Nephron progenitor cell (in vitro differentiated cells): ENCODE results near the gene TRIM15.
"Not testable (repeated sequence)": the region's sequence is repeated elsewhere in the genome, so short reads cannot be mapped to it uniquely, and the experiment has no call there.

ENCODE experiments used
- DNase-seq: peaks from one replicate; pipeline ENCODE4 v3.0.0; 2021
- H3K27ac Mint-ChIP-seq: 2 replicates; pipeline ENCODE4 v1.8.0; 2021; ENCODE audit warnings: mild to moderate bottlenecking, moderate library complexity, mixed read lengths
- H3K27me3 Mint-ChIP-seq: 2 replicates; pipeline ENCODE4 v1.8.0; 2021; ENCODE audit warnings: mild to moderate bottlenecking, low read depth, mixed read lengths; ENCODE audit not compliant: poor library complexity
- H3K36me3 Mint-ChIP-seq: 2 replicates; pipeline ENCODE4 v1.8.0; 2021; ENCODE audit warnings: low read depth, mixed read lengths
- H3K4me1 Mint-ChIP-seq: 2 replicates; pipeline ENCODE4 v1.8.0; 2021; ENCODE audit warnings: mixed read lengths
- H3K4me3 Mint-ChIP-seq: 2 replicates; pipeline ENCODE4 v1.8.0; 2021; ENCODE audit warnings: mild to moderate bottlenecking, moderate library complexity, mixed read lengths
- H3K9me3 Mint-ChIP-seq: 2 replicates; pipeline ENCODE4 v1.8.0; 2021; ENCODE audit warnings: mild to moderate bottlenecking, moderate library complexity, mixed read lengths
- CTCF ChIP-seq: fragments of 200-600 bp; sonication (generic); IDR thresholded peaks from 2 replicates; pipeline ENCODE4 v1.5.0; 2021; ENCODE audit warnings: antibody characterized with exemption

TRIM15 gene

GRCh38 chr6:30135147-30135546, 28.2 kb upstream of the TRIM15 start:
- Mint-ChIP-seq H3K27ac (no peak overlapping the region), H3K4me1 (peaks cover 5% of the 10 kb centered on the region), H3K4me3 (no peak overlapping the region), H3K27me3 (peaks cover 71% of the 10 kb centered on the region), H3K36me3 (no peaks in the 10 kb centered on the region), H3K9me3 (no peaks in the 10 kb centered on the region)
- DNase-seq, result no peak
- no peak for TF ChIP-seq CTCF

- H3K4me3 Mint-ChIP-seq, result no peak within 1 kb of the TSS
- H3K27ac Mint-ChIP-seq, result no peak within 1 kb of the TSS
- H3K27me3 Mint-ChIP-seq, result peaks cover 71% of the 10 kb centered on the region
- no peaks in the 10 kb centered on the region for H3K36me3 Mint-ChIP-seq
- DNase-seq, result no peak
- no peak for TF ChIP-seq CTCF
- H3K4me1 Mint-ChIP-seq, result peaks cover 4% of the 10 kb centered on the region
- no peaks in the 10 kb centered on the region for H3K9me3 Mint-ChIP-seq
Measured at GRCh38 chr6:30135757-30136156, 27.6 kb upstream of the TRIM15 start, which contains the start of gene TRIM40. TSS of gene TRIM40 (plus strand) at chr6:30136140. CDS start at chr6:30137037, 897 bp downstream.

- no peak for DNase-seq
- no peak for TF ChIP-seq CTCF
- no peaks in the 10 kb centered on the region for H3K36me3 Mint-ChIP-seq
- no peaks in the 10 kb centered on the region for H3K4me1 Mint-ChIP-seq
- peaks cover 71% of the 10 kb centered on the region for H3K27me3 Mint-ChIP-seq
- no peaks in the 10 kb centered on the region for H3K9me3 Mint-ChIP-seq
- no peak overlapping the region for H3K4me3 Mint-ChIP-seq
- H3K27ac Mint-ChIP-seq, result no peak overlapping the region
Measured at GRCh38 chr6:30136570-30137286, 26.6 kb upstream of the TRIM15 start.

GRCh38 chr6:30140240-30140639, 23.1 kb upstream of the TRIM15 start:
- not testable (repeated sequence) for H3K4me1 Mint-ChIP-seq, H3K4me3 Mint-ChIP-seq, H3K9me3 Mint-ChIP-seq, DNase-seq, H3K27ac Mint-ChIP-seq, H3K36me3 Mint-ChIP-seq
- peaks cover 66% of the 10 kb centered on the region for H3K27me3 Mint-ChIP-seq

GRCh38 chr6:30142665-30143064, 20.7 kb upstream of the TRIM15 start:
- no peaks in the 10 kb centered on the region for H3K4me1 Mint-ChIP-seq

GRCh38 chr6:30143780-30144179, 19.6 kb upstream of the TRIM15 start:
- no peak for TF ChIP-seq CTCF
- no peaks in the 10 kb centered on the region for H3K9me3 Mint-ChIP-seq
- H3K36me3 Mint-ChIP-seq, result no peaks in the 10 kb centered on the region
- H3K27me3 Mint-ChIP-seq, result peaks cover 48% of the 10 kb centered on the region
- no peaks in the 10 kb centered on the region for H3K4me1 Mint-ChIP-seq
- no peak for DNase-seq
- H3K4me3 Mint-ChIP-seq, result no peak overlapping the region
- H3K27ac Mint-ChIP-seq, result no peak overlapping the region

More at GRCh38 chr6:30142665-30143064, 20.7 kb upstream of the TRIM15 start:
- Mint-ChIP-seq H3K27ac (no peak overlapping the region), H3K27me3 (peaks cover 55% of the 10 kb centered on the region), H3K9me3 (no peaks in the 10 kb centered on the region), H3K4me3 (no peak overlapping the region), H3K36me3 (no peaks in the 10 kb centered on the region)
- no peak for TF ChIP-seq CTCF
- DNase-seq, result no peak
